ENCODE results near the gene HDLBP.

Gene HDLBP

DNA sequence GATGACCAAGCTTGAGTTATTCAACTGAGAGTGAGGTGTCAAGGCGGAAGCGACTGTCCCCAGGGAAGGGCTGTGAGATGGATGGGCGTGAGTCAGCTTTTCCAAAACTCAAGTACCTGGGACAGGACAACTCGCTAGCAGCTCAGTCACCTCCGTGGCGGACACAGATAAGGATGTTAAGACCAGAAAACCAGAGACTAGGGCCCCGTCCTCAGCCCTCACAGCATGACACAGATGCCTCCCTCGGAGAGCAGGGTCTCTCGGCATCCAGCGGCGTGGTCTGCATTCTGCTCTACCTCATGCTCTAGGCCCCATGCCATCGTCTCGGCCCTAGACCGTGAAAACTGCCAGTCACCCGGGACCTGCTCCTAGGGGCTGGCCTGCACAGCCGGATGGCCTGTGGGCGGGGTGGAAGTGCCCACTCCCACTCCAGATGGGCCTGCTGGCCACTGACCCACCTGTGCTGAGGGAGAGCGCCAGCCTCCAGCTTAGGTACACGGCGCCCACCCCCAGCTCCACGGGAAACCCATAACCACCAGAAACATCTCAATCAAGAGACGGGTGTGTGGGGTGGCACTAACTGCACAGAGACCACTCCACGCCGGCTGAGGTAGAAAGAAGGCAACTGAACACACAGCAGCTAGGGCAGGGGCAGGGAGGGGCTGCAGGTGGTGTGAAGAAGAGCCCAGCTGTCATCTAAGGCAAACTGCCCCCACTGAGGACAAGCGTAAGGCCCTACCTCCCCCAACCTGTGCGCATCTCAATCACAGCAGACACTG, 87.2 kb downstream of the HDLBP start:
- DNase-seq (ENCODE audit: low read depth in 2 of 2), result no peak

DNA sequence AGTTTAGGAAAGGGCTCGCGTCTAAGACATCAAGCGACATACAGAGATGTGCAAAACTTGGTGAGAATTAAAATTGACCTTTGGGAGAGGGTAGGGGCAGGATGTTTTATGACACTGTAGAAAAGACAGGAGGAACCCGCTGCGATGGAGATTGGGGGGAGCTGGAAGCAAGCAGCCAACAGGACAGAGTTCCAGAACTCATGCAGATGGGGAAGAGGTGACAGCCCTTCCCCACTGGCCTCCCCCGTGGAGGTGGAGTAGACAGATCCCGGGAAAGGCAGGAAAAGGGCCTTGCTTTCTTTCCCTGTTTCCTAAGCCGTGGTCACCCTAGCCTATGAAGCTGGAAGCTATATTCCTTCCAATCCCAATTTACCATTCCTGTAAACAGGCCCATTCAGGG, 87.9 kb downstream of the HDLBP start:
- DNase-seq (ENCODE audit: low read depth in 2 of 2), result no peak

GRCh38 chr2:241226723-241227572, 88.5 kb downstream of the HDLBP start:
- no peak for DNase-seq (ENCODE audit: low read depth in 2 of 2)

DNA sequence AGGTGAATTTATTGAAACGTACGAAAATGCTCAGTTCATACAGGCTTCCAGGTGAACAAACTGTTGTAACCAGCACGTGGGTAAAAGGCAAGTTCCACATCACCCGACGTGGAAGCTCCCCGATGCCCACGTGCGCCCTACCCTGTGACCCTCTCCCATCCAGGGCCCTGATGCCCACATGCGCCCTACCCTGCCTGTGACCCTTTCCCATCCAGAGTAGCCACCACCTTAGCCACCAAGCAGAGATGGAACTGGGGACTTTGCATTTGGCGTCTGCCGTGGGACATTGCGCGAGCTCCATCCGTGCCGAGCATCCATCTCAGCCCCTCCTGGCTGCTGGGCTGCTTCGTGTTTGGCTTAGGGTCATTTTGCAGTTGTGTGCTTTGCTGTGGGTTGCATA, 89.5 kb downstream of the HDLBP start:
- no peak for DNase-seq (ENCODE audit: low read depth in 2 of 2)

DNA sequence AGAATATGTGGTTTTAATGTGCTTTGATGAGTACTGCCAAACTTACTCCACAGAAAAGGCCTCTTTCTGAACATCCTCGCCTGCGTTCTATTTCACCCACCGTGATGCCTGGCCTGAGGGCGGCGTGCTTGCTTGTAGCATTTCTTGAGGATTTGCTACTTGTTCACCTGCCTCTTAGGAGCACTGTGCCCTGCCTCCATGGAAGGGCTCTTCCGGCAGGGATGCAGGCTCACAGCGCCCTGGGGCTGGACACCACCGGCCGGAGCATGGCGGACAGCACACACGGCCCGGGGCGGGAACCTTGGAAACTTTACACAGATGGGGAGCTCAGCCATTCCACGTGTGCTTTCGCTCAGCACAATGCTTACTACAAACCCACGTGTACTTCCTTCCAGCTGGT, 89.9 kb downstream of the HDLBP start:
- DNase-seq (ENCODE audit: low read depth in 2 of 2), result no peak

GRCh38 chr2:241224851-241225438, 90.5 kb downstream of the HDLBP start:
- DNase-seq (ENCODE audit: low read depth in 2 of 2), result no peak

GRCh38 chr2:241224018-241224850, 91.2 kb downstream of the HDLBP start:
- no peak for DNase-seq (ENCODE audit: low read depth in 2 of 2)

DNA sequence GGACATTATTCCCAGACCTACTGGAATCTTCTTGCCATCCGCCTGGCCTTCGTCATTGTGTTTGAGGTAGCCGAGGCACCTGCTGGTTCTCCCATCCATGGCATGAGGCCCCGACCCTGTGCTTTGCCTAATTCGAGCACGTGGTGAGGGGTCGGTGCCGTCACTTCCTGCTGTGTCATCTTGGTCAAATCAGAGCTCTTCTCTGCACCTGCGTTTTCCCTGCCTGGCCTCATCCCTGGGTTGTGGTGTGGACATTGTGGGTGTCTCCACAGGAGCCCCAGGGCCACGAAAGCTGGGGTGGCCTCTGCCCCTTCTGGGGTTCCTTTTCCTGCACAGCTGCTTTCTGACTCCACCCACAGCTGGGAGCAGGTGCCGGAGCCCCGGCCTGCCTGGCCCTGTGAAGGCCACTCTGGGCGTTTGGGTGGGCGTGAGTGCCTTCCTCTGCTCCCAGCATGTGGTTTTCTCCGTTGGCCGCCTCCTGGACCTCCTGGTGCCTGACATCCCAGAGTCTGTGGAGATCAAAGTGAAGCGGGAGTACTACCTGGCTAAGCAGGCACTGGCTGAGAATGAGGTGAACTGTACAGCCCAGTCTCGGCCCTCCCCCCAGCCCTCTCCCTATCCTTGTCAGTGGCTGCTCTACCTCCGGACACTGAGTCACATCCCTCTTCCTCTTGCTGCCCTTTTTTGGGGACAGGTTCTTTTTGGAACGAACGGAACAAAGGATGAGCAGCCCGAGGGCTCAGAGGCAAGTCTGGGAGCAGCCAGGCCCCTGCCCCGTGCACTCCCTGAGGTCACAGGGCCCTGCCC, 92.1 kb downstream of the HDLBP start:
- no peak for DNase-seq (ENCODE audit: low read depth in 2 of 2)

GRCh38 chr2:241219856-241220356, 95.6 kb downstream of the HDLBP start:
- DNase-seq (ENCODE audit: low read depth in 2 of 2), result no peak

- DNase-seq (ENCODE audit: low read depth in 2 of 2), result no peak
Observed at GRCh38 chr2:241219030-241219382, 96.5 kb downstream of the HDLBP start.

- no peak for DNase-seq (ENCODE audit: low read depth in 2 of 2)
Observed at GRCh38 chr2:241218131-241219029, 97.1 kb downstream of the HDLBP start.

DNA sequence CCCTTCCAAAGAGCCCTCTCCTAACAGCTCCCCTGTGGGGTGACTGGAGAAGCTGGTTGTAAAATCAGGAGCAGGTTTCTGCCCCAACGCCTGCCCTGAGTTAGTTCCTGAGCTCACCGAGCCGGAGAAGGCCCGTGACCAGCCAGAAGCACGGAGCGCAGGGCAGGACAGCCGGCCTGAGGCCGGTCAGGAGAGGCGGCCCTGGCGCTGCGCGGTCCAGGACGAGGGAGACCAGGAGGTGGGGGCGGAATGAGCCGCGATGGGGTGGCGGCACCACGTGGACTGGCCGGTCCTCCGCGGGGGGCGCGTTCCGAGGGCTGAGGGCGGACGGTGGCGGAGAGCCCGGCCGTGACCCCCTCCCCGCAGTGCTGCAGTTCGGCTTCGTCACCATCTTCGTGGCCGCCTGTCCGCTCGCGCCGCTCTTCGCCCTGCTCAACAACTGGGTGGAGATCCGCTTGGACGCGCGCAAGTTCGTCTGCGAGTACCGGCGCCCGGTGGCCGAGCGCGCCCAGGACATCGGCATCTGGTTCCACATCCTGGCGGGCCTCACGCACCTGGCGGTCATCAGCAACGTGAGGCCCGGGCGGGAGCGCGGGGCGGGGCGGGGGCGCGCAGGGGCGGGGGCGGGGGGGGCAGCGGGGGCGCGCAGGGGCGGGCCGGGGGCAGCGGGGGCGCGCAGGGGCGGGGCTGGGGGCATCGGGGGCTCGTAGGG, 98.0 kb downstream of the HDLBP start:
- no peak for DNase-seq (ENCODE audit: low read depth in 2 of 2)

GRCh38 chr2:241216211-241216761, 99.2 kb downstream of the HDLBP start:
- DNase-seq (ENCODE audit: low read depth in 2 of 2), result no peak

- no peak for DNase-seq (ENCODE audit: low read depth in 2 of 2)
Observed at GRCh38 chr2:241215421-241215820, 100.1 kb downstream of the HDLBP start.

DNA sequence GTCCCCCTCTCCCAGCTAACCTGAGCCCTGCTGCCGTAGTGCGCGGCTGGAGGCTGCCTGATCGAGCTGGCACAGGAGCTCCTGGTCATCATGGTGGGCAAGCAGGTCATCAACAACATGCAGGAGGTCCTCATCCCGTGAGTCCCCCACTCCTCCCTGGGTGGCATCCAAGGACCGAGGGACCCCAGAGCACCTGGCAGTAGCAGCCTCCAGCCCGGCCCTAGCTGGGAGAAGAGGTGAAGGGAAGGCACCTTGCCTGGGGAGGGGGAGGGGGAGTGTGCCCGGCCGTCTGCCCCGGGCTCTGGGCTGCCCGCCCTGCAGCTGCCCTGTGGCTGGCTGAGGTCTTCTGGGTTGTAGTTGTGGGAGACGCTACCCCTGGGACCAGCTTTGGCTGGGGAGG, 100.7 kb downstream of the HDLBP start:
- DNase-seq (ENCODE audit: low read depth in 2 of 2), result no peak

GRCh38 chr2:241214209-241214608, 101.3 kb downstream of the HDLBP start:
- DNase-seq (ENCODE audit: low read depth in 2 of 2), result no peak

GRCh38 chr2:241213567-241213966, 101.9 kb downstream of the HDLBP start:
- DNase-seq (ENCODE audit: low read depth in 2 of 2), result no peak

GRCh38 chr2:241213041-241213440, 102.4 kb downstream of the HDLBP start:
- DNase-seq (ENCODE audit: low read depth in 2 of 2), result no peak

- no peak for DNase-seq (ENCODE audit: low read depth in 2 of 2)
Observed at GRCh38 chr2:241211276-241211675, 104.2 kb downstream of the HDLBP start.
